CD4-positive, alpha-beta T cell treated with Interleukin-6 for 4 hours (primary cell): ENCODE data around the gene SHD.
"Not testable (repeated sequence)": the region's sequence is repeated elsewhere in the genome, so short reads cannot be mapped to it uniquely, and the experiment has no call there.

ENCODE experiments used
- DNase-seq: peaks from one replicate; pipeline ENCODE4 v3.0.0-alpha.2; 2020; ENCODE audit warnings: mixed read lengths

Gene SHD

GRCh38 chr19:4267101-4267900, 11.8 kb upstream of the SHD start:
- peak; percentile 70 for DNase-seq

- no peak for DNase-seq
These were observed 10.9 kb upstream of the SHD start for GRCh38 chr19:4267901-4268815.

GRCh38 chr19:4268816-4269430, 10.1 kb upstream of the SHD start:
- DNase-seq, result no peak

- DNase-seq, result no peak
These were observed 6.2 kb upstream of the SHD start for GRCh38 chr19:4272894-4273293.

GRCh38 chr19:4274321-4274686, 4.8 kb upstream of the SHD start:
- not testable (repeated sequence) for DNase-seq

- DNase-seq, result no peak
These were observed 1.8 kb upstream of the SHD start for GRCh38 chr19:4277191-4277696.

GRCh38 chr19:4278010-4278409, 1.1 kb upstream of the SHD start:
- DNase-seq, result no peak

GRCh38 chr19:4279267-4279529, 132 bp downstream of the SHD start:
- no peak for DNase-seq

- no peak for DNase-seq
These were observed 710 bp downstream of the SHD start for GRCh38 chr19:4279530-4280422.

- DNase-seq, result no peak
These were observed 5.3 kb downstream of the SHD start for GRCh38 chr19:4284176-4284958.

GRCh38 chr19:4284974-4285373, 5.9 kb downstream of the SHD start:
- no peak for DNase-seq

GRCh38 chr19:4286141-4286540, 7.1 kb downstream of the SHD start:
- DNase-seq, result not testable (repeated sequence)

GRCh38 chr19:4288091-4288777, 9.2 kb downstream of the SHD start:
- DNase-seq, result no peak

- no peak for DNase-seq
These were observed 12.2 kb downstream of the SHD start for GRCh38 chr19:4291184-4291732.

GRCh38 chr19:4292515-4292914, 13.4 kb downstream of the SHD start:
- no peak for DNase-seq

GRCh38 chr19:4294389-4294788, 15.3 kb downstream of the SHD start:
- DNase-seq, result no peak

- DNase-seq, result no peak
These were observed 17.1 kb downstream of the SHD start for GRCh38 chr19:4295972-4296771.

- DNase-seq, result peak; percentile 43
These were observed 19.1 kb downstream of the SHD start for GRCh38 chr19:4297901-4298809.
